GM12865 (cell line): ENCODE results near the gene AEBP1.

ENCODE experiments used
- DNase-seq: peaks from one replicate; pipeline ENCODE4 v3.0.0; 2010; ENCODE audit warnings: low read depth
- H3K4me3 ChIP-seq: 2 replicates; pipeline ENCODE4 v1.5.1; 2011; ENCODE audit warnings: mild to moderate bottlenecking, low read depth, low read length, control low read depth
- TF ChIP-seq, protein P1 (sequence below): IDR thresholded peaks from 2 replicates; pipeline ENCODE4 v1.5.1; 2011; ENCODE audit warnings: low read length, control low read depth, low read depth, inconsistent platforms; ENCODE audit not compliant: insufficient read depth; ENCODE audit errors: missing control alignments

Gene AEBP1

DNA sequence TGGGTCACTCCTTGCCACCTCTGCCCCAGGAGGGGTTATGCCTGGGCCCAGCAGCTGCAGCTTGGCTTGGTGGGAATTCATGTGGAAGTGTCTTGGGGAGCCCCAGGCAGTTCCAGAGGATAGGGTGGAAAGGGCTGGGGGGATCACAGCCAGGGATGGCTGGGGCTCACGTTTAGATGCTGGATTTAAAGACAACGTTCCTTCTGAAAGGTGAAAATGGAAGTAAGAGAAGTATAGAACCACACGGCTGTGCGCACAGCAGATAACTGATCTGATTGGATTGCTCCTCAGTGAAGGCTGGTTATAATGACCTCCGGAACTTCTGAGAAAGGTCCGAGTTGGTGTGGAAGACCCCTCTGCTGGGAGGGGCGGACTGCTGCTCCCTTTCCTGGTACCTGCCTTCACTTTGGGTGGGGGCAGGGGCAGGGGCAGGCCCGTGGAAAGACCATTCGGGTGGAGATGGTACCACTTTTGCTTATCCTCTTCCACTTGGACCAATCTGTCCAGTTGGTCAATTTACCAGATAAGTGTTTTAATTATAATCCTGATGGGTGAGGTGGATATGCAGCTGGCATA is 44.9 kb downstream of the AEBP1 start:
- no peak for DNase-seq
- TF ChIP-seq, protein P1, sequence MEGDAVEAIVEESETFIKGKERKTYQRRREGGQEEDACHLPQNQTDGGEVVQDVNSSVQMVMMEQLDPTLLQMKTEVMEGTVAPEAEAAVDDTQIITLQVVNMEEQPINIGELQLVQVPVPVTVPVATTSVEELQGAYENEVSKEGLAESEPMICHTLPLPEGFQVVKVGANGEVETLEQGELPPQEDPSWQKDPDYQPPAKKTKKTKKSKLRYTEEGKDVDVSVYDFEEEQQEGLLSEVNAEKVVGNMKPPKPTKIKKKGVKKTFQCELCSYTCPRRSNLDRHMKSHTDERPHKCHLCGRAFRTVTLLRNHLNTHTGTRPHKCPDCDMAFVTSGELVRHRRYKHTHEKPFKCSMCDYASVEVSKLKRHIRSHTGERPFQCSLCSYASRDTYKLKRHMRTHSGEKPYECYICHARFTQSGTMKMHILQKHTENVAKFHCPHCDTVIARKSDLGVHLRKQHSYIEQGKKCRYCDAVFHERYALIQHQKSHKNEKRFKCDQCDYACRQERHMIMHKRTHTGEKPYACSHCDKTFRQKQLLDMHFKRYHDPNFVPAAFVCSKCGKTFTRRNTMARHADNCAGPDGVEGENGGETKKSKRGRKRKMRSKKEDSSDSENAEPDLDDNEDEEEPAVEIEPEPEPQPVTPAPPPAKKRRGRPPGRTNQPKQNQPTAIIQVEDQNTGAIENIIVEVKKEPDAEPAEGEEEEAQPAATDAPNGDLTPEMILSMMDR, result no peak
- no peak overlapping the region for H3K4me3 ChIP-seq

DNA sequence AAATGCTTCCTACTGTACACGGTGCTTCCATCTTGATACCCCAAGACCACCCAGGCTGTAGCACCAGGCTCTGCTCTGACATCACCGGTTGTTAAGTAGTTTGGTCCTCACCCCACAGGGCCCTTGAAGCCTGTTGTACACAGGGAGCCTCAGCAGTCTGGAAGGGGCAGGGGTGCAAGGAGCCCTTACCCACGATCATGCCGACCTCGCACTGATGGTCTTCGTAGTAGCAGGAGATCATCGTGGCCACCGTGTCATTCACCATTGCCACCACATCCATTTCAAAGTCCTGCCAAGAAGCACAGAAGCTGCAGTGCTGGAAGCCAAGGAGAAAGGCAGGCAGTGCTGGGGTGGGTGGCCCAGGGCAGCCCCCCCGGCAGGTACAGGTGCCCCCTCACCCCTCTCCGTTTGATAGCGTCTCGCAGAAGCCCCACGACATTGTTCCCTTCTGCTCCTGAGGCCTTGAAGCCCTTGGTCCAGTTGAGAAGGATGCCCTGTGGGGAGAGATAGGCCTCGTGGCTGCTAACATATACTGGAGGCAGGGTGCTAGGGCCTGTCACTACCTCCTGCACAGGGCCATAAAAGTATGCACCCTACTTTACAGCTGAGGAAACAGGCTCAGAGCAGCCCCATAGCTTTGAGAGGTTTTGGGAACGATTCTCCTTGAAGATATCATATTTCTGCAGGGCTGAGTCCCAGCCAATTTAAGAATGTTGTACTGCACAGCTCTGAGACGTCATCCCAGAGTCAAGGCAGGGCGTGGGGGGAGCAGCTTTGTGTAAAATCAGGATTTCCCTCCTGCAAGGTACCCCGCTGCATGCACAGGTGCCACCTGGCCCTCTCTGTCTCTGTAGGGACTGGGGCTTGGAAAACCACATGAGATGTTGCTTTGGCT is 45.7 kb downstream of the AEBP1 start:
- no peak for DNase-seq
- TF ChIP-seq, protein P1, result no peak
- no peak overlapping the region for H3K4me3 ChIP-seq

DNA sequence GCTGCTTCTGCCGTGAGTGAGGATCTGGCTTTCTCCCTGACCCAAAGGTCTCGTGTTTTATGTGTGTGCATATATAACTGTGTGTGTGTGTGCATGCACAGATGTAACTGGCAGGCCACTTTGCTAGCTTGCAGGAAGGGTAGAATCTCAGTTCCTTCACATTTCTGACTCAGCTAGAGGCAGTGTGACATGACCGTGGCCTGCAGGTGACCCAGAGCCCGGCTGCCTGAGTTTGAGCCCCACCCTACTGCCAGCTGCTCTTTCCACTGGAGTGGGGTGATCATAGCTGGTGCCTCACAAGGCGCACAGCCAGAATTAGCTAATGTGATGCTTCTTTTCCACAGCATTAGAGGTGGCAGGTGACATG is 46.3 kb downstream of the AEBP1 start:
- TF ChIP-seq, protein P1, result no peak
- peak; percentile 49 for DNase-seq
- H3K4me3 ChIP-seq, result no peak overlapping the region

DNA sequence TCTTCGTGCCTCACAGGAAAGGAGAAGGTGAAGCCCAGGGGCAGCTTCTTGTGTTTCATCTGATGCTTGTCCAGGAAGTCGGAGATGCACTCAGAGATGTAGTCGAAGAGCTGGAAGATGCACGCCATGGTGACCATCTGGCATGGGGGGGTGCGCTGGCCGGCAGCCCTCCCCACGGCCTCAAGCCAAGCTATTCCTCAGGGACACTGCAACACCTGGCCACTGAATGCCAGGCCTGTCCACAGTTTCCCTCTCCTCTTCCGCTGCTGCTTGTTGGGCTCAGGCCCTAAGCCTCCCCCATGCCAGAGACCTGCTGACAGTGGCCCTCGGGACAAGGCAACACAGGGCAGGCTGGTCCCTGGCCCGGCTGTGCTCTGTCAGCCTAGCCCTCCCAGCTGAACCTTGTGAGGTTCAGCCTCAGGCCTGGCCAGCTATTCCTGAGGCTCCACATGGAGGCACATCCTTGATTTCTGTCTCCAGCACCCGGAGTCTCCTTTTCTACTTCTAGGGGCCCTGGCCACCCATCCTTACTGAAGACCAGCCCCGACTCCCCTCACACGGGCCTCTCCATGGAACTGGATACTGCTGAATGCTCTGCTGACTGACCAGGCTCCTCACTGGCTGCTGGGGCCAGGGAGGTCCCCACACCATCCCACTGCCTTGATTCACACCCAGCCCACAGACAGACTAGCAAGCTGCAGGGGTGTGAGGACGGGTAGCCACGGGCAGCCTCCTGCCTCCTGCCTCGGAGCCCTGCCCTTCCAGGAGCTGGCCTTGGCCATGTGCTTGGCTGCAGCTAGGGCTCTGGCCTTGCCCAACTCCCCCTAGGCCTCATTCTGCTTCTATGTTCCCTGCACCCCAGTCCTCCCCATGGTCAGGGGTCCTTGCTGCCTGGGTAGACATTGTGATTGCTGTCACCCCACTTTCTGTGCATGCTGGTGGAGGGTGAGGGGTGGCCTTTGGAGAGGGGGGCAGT is 47.1 kb downstream of the AEBP1 start:
- DNase-seq, result no peak
- H3K4me3 ChIP-seq, result no peak overlapping the region
- TF ChIP-seq, protein P1, result no peak

- DNase-seq, result no peak
- H3K4me3 ChIP-seq, result no peak overlapping the region
- TF ChIP-seq, protein P1, result no peak
Observed at GRCh38 chr7:44151956-44152355, 47.8 kb downstream of the AEBP1 start.

- DNase-seq, result no peak
- TF ChIP-seq, protein P1, result no peak
- no peak overlapping the region for H3K4me3 ChIP-seq
Observed at GRCh38 chr7:44152971-44153947, 49.1 kb downstream of the AEBP1 start.
